IMR-90 (cell line): Measurements from ENCODE around the gene PGGHG.

ENCODE experiments used
- BHLHE40 ChIP-seq: fragments of 150-350 bp; IDR thresholded peaks from 2 replicates; pipeline ENCODE4 v1.6.1; 2016; ENCODE audit warnings: mild to moderate bottlenecking, low read depth, low read length
- CEBPB ChIP-seq: IDR thresholded peaks from 2 replicates; pipeline ENCODE4 v1.6.1; 2012; ENCODE audit warnings: low read depth, low read length, improper control_type of control experiment
- CTCF ChIP-seq: conservative IDR thresholded peaks from 2 replicates; pipeline ENCODE4 v1.5.1; 2012; ENCODE audit warnings: mild to moderate bottlenecking, low read depth, low read length, improper control_type of control experiment
- MAFK ChIP-seq: IDR thresholded peaks from 2 replicates; pipeline ENCODE4 v1.6.1; 2012; ENCODE audit warnings: low read depth, low read length, improper control_type of control experiment
- MAZ ChIP-seq: IDR thresholded peaks from 2 replicates; pipeline ENCODE4 v1.6.1; 2012; ENCODE audit warnings: low read depth, mild to moderate bottlenecking, low read length, improper control_type of control experiment, moderate library complexity, borderline replicate concordance
- MXI1 ChIP-seq: IDR thresholded peaks from 2 replicates; pipeline ENCODE4 v1.6.1; 2012; ENCODE audit warnings: low read depth, mild to moderate bottlenecking, low read length, moderate library complexity, borderline replicate concordance
- POLR2A ChIP-seq: IDR thresholded peaks from 2 replicates; pipeline ENCODE4 v1.6.1; 2012; ENCODE audit warnings: mild to moderate bottlenecking, low read depth, low read length
- RAD21 ChIP-seq: IDR thresholded peaks from 2 replicates; pipeline ENCODE4 v1.6.1; 2012; ENCODE audit warnings: low read length, improper control_type of control experiment
- RCOR1 ChIP-seq: IDR thresholded peaks from 2 replicates; pipeline ENCODE4 v1.6.1; 2012; ENCODE audit warnings: mild to moderate bottlenecking, low read length, improper control_type of control experiment; ENCODE audit not compliant: insufficient replicate concordance
- RFX5 ChIP-seq: IDR thresholded peaks from 2 replicates; pipeline ENCODE4 v1.8.0; 2012; ENCODE audit warnings: low read depth, mild to moderate bottlenecking, low read length, moderate library complexity
- SMC3 ChIP-seq: fragments of 150-350 bp; IDR thresholded peaks from 2 replicates; pipeline ENCODE4 v1.6.1; 2016; ENCODE audit warnings: low read depth, mild to moderate bottlenecking, antibody characterized with exemption, low read length, moderate library complexity
- TF ChIP-seq, protein P1 (sequence below): fragments of 150-350 bp; IDR thresholded peaks from 2 replicates; pipeline ENCODE4 v1.6.1; 2017; ENCODE audit warnings: mild to moderate bottlenecking, antibody characterized with exemption, low read length, low read depth

DNA sequence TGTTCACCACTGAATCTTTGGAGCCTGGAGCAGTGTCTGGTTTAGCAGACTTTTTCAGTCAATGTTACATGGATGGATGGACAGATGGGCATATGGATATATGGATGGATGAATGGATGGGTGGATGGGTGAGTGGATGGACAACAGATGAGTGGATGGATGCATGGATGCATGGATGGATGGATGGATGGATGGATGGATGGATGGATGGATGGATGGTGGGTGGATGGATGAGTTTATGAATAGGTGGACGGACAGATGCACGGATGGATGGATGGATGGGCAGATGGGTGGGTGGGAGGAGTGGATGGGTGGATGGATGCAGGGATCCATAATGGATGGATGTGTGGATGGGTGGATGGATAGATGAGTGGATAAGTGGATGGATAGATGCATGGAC is 33.1 kb upstream of the PGGHG start:
- TF ChIP-seq MAFK (no peak), POLR2A (no peak), CTCF (no peak), RAD21 (no peak), RFX5 (no peak), BHLHE40 (no peak), MXI1 (no peak), SMC3 (no peak), RCOR1 (no peak), CEBPB (no peak), MAZ (no peak)
- TF ChIP-seq, protein P1, sequence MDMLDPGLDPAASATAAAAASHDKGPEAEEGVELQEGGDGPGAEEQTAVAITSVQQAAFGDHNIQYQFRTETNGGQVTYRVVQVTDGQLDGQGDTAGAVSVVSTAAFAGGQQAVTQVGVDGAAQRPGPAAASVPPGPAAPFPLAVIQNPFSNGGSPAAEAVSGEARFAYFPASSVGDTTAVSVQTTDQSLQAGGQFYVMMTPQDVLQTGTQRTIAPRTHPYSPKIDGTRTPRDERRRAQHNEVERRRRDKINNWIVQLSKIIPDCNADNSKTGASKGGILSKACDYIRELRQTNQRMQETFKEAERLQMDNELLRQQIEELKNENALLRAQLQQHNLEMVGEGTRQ, result no peak
